Fibroblast of upper back skin (primary cell): Measurements from ENCODE around the gene TREX2.

Experiments used
- DNase-seq: peaks from one replicate; pipeline ENCODE4 v3.0.0-alpha.2; 2013

The TREX2 gene

DNA sequence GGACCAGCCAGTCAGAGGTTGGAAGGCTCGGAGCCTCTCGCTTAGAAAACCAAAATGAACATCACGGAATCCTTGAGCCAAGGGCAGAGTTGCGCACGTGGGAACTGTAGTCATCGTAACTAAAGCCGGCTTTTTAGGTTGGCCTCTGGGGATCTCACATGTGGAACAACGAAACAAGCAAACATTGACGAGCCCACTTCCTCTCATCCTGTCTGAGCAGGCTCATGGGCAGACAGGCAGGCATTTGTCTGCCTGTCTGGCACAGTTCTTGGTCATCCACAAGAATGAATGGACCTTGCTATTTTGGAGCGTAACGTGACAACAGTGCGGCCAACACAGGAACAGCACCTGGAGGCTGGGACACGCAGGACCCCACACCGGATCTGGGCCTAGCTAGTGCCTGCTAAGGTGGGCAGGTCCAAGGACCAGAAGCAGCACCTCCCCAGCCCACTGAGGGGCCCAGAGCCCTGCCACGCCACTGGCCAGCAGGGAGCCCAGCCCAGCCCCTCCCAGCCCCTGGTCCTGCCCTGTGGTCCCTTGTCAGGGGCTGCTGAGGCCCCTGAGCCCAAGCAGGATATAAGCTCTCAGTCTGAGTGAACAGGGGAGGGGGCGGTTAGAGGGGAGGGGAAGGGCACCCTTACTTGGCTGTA lies 9.2 kb upstream of the TREX2 start:
- no peak for DNase-seq

- no peak for DNase-seq
Observed at GRCh38 chrX:153450949-153451277, 5.1 kb upstream of the TREX2 start.

- no peak for DNase-seq
Observed at GRCh38 chrX:153450114-153450948, 4.5 kb upstream of the TREX2 start.

DNA sequence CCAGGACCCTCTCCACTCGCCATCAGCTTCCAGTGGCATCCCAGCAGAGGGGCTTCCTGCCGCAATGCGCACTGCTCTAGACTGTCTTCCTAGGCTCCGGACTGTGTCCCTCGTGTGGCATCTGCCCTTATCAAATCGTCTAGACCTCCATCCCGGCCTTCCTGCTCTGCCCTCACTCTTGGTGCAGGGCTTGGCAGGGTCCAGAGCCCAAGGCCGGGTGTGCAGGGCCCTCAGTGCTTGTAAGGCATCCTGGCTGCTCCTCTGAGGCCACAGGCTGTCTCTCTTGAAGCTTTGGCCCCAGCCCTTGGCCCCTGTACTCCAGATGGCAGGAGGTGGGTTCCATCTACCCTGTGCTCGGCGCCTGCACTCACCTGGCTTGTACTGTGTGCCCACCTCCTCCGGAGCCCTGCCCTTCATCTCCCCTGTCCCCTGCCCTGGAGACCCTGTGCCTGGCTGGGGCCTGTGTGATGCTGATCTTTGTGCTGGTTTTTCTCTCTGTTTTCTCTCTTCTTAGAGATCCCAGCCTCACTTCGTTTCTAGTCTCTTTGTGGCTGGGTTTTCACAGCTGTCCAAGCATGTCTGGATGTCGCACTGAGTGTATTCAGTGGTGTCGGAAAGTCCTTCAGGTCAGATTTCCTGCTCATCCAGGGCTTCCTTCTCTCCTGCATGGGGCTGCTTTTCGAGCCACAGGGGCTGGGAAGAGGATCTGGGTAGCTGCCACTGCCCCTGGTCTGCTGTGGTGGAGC lies 3.7 kb upstream of the TREX2 start:
- DNase-seq, result no peak

- DNase-seq, result no peak
Observed at GRCh38 chrX:153448556-153449367, 2.9 kb upstream of the TREX2 start.

DNA sequence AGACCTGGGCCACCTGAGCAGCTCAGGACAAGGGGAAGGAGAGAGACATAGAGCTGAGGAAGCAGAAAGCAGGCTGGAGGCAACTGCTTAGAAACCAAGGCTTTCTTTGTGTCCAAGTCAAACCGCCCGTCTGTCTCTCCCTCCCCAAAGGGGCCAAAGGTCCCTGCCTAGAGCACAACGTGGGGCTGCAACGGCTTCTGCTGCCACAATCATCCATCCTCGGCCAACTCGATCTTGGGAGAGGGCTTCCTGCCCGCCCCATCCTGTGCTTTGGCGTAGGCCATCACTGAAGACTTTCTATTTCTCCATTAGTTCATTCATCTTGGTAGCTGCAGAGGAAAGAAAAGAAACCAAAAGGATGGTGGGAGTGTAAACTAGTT lies 1.7 kb upstream of the TREX2 start:
- no peak for DNase-seq

DNA sequence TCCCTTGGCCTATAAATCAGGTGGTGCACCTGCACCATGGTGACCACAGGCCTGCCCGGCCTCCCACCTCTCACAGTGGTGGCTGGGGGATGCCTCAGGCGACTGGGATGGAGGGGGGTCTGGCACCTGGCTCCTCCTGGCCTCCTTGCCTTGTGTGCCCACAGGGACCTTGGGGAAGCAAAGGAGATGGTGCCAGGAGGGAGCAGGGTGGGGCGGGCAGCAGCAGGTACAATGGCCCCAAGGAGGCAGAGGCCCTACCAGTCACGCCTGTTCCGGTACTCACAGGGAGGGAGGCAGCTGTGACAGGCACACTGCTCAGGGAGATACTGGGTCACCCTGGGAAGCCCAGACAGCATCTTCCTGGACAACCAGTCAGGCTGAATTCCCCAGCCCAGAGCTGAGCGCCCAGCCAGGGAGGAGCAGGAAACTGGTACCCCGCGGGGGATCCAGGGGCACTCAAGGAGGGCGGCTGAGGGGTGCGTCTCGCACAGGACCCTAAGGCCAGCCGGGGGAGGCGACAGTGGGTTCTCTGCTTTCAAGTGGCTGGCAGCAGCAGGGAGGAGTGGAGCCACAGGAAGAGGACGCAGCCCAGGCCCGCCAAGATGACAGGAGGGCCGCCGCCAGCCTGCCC lies 1.2 kb upstream of the TREX2 start:
- DNase-seq, result no peak

GRCh38 chrX:153446636-153446936 lies 730 bp upstream of the TREX2 start:
- no peak for DNase-seq

- DNase-seq, result no peak
Observed at GRCh38 chrX:153445106-153445855, 575 bp downstream of the TREX2 start.

- no peak for DNase-seq
Observed at GRCh38 chrX:153444333-153445011, 1.4 kb downstream of the TREX2 start.

DNA sequence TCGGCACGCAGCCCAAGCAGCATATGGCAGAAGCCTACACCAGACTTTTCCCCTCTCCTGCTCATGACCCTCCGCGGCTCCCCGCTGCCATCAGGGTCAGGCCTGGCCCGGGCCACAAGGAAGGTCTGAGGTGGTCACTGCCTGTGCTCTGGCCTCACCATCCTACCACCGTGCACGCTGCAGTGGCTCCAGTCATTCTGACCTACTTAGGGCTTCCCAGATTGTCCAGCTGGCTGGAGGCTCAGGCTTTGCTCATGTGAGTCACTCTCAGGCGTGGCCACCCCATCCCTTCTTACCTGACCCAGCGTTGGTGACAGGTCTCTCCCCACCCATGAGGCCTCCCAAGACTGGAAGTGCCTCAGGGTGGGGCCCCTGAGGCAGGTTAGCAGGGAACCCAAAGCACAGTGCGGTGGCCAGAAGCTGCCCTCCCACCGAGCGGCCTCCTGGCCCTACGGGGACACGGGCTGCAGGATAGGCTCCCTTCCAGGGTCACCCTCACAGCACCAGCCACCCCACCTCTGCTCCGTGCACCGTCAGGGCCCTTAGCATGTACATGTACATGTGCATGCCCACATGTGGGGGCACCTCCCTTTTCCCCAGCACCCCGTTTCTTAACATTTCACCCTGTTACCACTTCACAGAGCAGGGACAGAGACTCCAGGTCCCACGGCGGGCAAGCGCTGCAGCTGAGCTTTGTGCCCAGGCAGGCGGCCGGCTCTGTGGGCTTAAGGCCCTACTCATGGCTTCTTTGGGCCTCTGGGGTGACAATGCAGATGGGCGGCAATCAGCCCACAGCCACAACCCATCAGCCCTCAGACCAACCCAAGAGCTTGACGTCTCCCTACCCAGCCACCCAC lies 2.2 kb downstream of the TREX2 start:
- DNase-seq, result no peak

- no peak for DNase-seq
Observed at GRCh38 chrX:153442463-153442862, 3.4 kb downstream of the TREX2 start.

DNA sequence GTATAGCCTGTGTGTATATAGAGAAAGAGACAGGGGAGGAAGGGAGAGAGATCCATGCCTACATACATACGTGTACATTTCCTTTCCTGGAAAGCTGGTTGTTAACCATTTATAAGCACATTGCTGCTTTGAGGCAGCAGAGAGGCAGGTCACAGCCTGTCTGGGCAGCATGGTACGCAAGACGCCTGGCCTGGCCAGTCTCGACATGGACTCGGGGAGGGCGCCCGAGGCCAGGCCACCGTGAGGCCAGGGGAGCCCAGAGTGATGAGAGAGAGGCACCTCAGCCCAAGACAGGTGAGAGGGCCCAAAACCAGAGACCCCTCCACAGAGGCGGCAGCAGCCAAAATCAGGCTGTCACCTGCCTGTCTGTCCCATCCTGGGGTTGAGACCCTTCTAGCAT lies 3.9 kb downstream of the TREX2 start:
- no peak for DNase-seq

GRCh38 chrX:153441296-153441695 lies 4.6 kb downstream of the TREX2 start:
- no peak for DNase-seq

GRCh38 chrX:153440556-153441135 lies 5.2 kb downstream of the TREX2 start:
- no peak for DNase-seq

GRCh38 chrX:153439977-153440376 lies 5.9 kb downstream of the TREX2 start:
- DNase-seq, result no peak

GRCh38 chrX:153438532-153438931 lies 7.3 kb downstream of the TREX2 start:
- peak; percentile 23 for DNase-seq

DNA sequence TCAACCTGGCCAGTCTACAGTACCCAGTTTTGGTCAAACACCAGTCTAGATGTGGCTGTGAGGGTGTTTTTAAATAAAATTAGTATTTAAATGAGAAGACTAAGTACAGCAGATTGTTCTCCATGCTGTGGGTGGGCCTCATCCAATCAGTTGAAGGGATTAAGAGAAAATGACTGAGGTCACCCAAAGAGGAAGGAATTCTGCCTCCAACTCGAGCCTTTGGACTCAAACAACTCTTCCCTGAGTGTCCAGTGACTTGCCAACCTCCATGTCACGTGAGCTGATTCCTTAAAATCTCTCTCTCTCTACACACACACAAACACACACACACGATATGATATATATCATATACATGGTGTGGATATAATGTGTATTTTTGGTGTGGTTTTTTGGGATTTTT lies 10.0 kb downstream of the TREX2 start:
- DNase-seq, result no peak

DNA sequence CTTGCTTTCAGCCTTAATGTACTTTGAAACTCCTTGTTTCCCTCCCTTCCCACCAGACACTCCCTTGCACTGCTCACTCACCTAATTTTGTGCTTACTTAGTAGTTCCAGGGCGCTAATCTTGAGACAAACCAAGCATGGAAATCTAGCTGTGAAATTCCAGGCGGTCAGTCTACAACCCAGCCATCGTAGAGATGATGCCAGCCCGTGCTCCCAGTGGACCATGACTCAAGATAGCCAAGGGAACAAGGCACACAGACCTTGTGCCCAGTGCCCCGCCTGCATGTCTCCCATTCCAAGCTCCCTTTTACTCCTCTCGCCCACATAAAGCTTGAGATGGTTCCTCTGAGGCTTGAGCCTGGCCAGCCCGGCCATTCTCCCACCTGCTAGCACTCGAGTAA lies 11.1 kb downstream of the TREX2 start:
- DNase-seq, result no peak

DNA sequence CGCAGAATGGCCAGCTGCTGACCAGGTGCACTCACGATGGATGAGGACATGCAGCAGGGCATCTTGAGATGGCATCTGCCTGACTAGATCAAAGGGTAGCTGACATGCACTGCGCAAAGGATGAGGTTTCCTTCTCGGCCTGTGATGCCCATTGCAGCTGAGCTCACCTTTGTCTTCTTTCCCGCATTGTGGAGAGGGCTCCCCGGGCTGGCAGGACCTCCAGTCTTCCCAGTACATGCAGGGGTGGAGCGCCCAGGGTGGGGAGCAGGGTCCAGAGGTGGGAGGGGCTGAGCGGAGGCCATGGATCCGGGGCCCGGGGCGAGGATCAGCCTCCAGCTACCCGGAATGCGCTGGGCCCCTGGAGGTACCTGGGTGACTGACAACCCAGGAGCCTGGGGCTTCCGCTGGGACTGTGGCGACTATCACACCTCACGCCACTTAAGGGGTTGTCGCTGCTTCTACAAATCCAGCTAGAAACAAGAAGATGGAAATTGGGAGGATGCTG lies 12.0 kb downstream of the TREX2 start:
- no peak for DNase-seq
